ENCODE results near the gene MED15. TPM values are rescaled to one million over a fixed set of nuclear protein-coding genes. Genes with fewer than 3 reads are reported as not detected.

The MED15 gene, protein sequence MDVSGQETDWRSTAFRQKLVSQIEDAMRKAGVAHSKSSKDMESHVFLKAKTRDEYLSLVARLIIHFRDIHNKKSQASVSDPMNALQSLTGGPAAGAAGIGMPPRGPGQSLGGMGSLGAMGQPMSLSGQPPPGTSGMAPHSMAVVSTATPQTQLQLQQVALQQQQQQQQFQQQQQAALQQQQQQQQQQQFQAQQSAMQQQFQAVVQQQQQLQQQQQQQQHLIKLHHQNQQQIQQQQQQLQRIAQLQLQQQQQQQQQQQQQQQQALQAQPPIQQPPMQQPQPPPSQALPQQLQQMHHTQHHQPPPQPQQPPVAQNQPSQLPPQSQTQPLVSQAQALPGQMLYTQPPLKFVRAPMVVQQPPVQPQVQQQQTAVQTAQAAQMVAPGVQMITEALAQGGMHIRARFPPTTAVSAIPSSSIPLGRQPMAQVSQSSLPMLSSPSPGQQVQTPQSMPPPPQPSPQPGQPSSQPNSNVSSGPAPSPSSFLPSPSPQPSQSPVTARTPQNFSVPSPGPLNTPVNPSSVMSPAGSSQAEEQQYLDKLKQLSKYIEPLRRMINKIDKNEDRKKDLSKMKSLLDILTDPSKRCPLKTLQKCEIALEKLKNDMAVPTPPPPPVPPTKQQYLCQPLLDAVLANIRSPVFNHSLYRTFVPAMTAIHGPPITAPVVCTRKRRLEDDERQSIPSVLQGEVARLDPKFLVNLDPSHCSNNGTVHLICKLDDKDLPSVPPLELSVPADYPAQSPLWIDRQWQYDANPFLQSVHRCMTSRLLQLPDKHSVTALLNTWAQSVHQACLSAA
- 40.8 TPM for polyA plus RNA-seq (2012; ENCODE audit: low read depth, missing spikeins)

GRCh38 chr22:20507253-20508066 is at the start of gene MED15:
MED15 (plus strand) TSS chr22:20507610; CDS start chr22:20507679, 69 bp downstream.
- FAIRE-seq (peak; percentile 98), DNase-seq (ENCODE audit: insufficient read length, low spot score) (peak; percentile 87)
- TF ChIP-seq SPI1 (IDR thresholded peaks at IDR 0.05; ENCODE audit: low read depth, low read length), result peak; percentile 69
- TF ChIP-seq POU2F2 (IDR thresholded peaks at IDR 0.05; ENCODE audit: low read depth, low read length), result no peak; the same call in 1 of the 2 replicates
- peak; percentile 72; the same call in 1 of the 2 replicates for TF ChIP-seq POLR2AphosphoS5 (IDR thresholded peaks at IDR 0.05; ENCODE audit: low read depth, low read length)
- peak; percentile 61 for TF ChIP-seq PAX5 (IDR thresholded peaks at IDR 0.05; ENCODE audit: insufficient read depth, low read length, severe bottlenecking)
- peak; percentile 77 for TF ChIP-seq TAF1 (IDR thresholded peaks at IDR 0.05; ENCODE audit: low read depth, low read length)
- TF ChIP-seq POLR2A (IDR thresholded peaks at IDR 0.05; ENCODE audit: low read depth, low read length), result peak; percentile 76

DNA sequence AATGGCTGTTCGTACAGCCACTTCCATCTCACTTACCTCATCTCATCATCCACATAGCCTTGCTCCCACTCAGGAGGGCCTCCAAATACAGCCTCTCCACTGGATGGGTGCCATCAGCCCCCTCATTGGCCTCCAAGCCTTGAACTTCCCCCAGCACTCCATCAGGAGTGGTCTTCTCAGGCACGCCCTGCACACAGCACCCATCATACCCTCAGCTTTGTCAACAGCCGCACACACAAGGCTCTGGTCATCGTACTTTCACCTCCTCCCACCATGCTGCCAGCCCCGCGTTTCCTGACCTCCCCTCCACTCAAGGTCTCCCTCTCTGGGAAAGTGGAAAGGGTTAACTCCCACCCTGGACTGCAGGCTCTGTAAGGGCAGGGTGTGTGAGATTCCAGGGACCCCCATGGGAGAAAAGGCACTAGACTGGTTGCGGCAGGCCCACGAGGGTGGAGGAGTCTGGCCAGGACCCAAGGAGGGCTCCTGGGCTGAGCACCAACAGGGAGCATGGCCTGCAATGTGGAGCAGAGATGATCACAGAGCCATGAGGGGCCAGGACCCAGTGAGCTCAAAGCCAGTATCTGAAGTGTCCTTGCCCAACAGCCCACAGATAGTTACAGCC is 48.8 kb upstream of the MED15 start:
- DNase-seq (ENCODE audit: insufficient read length, low spot score) (no peak), FAIRE-seq (no peak)
- TF ChIP-seq TAF1 (IDR thresholded peaks at IDR 0.05; ENCODE audit: low read depth, low read length) (no peak), POLR2AphosphoS5 (IDR thresholded peaks at IDR 0.05; ENCODE audit: low read depth, low read length) (no peak), SPI1 (IDR thresholded peaks at IDR 0.05; ENCODE audit: low read depth, low read length) (no peak), PAX5 (IDR thresholded peaks at IDR 0.05; ENCODE audit: insufficient read depth, low read length, severe bottlenecking) (no peak), POLR2A (IDR thresholded peaks at IDR 0.05; ENCODE audit: low read depth, low read length) (no peak), POU2F2 (IDR thresholded peaks at IDR 0.05; ENCODE audit: low read depth, low read length) (no peak)

- no peak for FAIRE-seq
- no peak for TF ChIP-seq POLR2A (IDR thresholded peaks at IDR 0.05; ENCODE audit: low read depth, low read length)
- no peak for TF ChIP-seq PAX5 (IDR thresholded peaks at IDR 0.05; ENCODE audit: insufficient read depth, low read length, severe bottlenecking)
- no peak for TF ChIP-seq POU2F2 (IDR thresholded peaks at IDR 0.05; ENCODE audit: low read depth, low read length)
- TF ChIP-seq POLR2AphosphoS5 (IDR thresholded peaks at IDR 0.05; ENCODE audit: low read depth, low read length), result no peak
- no peak for TF ChIP-seq TAF1 (IDR thresholded peaks at IDR 0.05; ENCODE audit: low read depth, low read length)
- TF ChIP-seq SPI1 (IDR thresholded peaks at IDR 0.05; ENCODE audit: low read depth, low read length), result no peak
Observed at GRCh38 chr22:20459152-20459542, 48.3 kb upstream of the MED15 start.

DNA sequence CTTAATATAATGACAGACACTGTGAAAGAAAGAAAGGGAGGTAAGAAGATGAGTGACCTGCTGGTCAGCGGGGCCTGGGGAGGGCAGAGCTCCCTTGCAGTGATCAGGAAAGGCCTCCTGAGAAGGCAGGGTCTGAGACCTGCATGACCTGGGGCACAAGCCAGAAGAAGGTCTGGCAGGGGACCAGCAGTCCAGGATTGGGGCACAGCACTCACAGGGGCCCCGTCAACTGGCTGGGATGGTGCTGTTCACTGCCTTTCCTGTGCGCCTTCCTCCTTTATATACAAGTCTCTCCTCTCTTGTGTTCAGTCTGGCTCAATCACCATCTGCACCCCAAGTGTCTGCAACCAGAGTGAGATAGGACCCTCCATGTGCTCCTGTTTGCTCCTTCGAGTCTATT is 47.5 kb upstream of the MED15 start:
- no peak for DNase-seq (ENCODE audit: insufficient read length, low spot score)
- FAIRE-seq, result no peak
- TF ChIP-seq SPI1 (IDR thresholded peaks at IDR 0.05; ENCODE audit: low read depth, low read length) (no peak), POU2F2 (IDR thresholded peaks at IDR 0.05; ENCODE audit: low read depth, low read length) (no peak), POLR2A (IDR thresholded peaks at IDR 0.05; ENCODE audit: low read depth, low read length) (no peak), PAX5 (IDR thresholded peaks at IDR 0.05; ENCODE audit: insufficient read depth, low read length, severe bottlenecking) (no peak), TAF1 (IDR thresholded peaks at IDR 0.05; ENCODE audit: low read depth, low read length) (no peak), POLR2AphosphoS5 (IDR thresholded peaks at IDR 0.05; ENCODE audit: low read depth, low read length) (no peak)

More at GRCh38 chr22:20459152-20459542, 48.3 kb upstream of the MED15 start:
- no peak for DNase-seq (ENCODE audit: insufficient read length, low spot score)

DNA sequence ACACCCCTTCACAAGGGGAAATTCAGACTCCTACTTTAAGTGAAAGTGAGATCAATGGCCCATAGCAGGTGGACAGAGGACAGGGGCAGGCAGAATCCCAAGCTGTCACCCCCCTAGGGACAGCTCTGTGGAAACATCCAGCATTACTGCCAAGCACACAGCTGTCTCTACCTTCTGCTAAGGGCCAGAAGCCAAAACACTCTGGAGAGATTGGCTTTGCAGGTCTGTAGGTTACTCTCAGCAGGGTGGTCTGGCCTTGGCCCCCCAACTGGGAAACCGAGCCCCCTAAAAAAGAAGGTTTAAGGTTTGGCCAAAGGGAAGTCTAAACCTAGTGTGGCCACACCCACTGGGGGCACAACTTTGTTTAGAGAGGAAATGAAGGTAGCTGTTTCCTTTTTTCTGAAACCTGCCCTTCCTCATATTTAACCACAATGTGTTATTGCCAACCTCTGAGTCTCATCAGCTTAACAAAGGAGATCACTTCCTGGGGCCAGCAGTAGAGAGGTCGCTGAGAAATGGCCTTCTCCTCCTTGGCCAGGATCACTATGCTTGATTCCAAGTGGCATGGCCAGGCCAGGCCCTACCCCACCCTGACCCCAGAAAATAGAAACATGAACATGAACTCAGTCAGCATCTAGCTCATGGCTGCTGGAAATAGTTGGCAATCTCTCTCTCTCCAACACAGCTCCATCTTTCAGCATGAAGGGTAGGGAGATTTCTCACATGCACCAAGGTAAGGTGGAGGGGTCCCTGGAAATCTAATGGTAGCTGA is 43.9 kb upstream of the MED15 start:
- no peak for DNase-seq (ENCODE audit: insufficient read length, low spot score)
- TF ChIP-seq POLR2A (IDR thresholded peaks at IDR 0.05; ENCODE audit: low read depth, low read length) (no peak), SPI1 (IDR thresholded peaks at IDR 0.05; ENCODE audit: low read depth, low read length) (peak; percentile 71), TAF1 (IDR thresholded peaks at IDR 0.05; ENCODE audit: low read depth, low read length) (no peak)
- FAIRE-seq, result peak; percentile 45

DNA sequence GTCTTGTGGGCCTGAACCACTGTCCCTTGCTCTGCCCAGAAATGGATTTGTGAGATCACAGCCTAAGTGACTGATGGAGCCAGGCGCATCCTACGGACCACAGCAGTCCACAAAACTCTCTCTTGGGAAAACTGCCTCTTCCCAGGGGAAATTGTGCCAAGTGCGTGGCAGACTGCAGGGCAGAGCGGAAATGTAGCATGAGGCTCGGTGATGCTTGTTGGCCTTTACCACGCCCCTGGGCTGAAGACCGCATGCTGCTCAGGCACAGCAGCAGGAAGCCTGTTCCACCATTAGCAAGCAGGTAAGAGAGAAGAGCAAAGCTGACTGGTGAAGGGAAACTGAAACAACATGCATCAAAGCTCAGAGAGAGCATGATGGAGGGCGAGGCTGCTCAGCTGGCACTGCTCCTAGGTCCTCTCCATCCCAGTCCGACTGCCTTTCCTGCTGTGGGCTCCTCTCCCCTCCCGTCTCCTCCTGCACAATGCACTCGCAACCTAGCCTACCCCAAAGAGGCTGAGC is 43.3 kb upstream of the MED15 start:
- peak; percentile 98 for FAIRE-seq
- TF ChIP-seq TAF1 (IDR thresholded peaks at IDR 0.05; ENCODE audit: low read depth, low read length) (no peak), POLR2AphosphoS5 (IDR thresholded peaks at IDR 0.05; ENCODE audit: low read depth, low read length) (no peak), SPI1 (IDR thresholded peaks at IDR 0.05; ENCODE audit: low read depth, low read length) (no peak), PAX5 (IDR thresholded peaks at IDR 0.05; ENCODE audit: insufficient read depth, low read length, severe bottlenecking) (no peak), POU2F2 (IDR thresholded peaks at IDR 0.05; ENCODE audit: low read depth, low read length) (no peak), POLR2A (IDR thresholded peaks at IDR 0.05; ENCODE audit: low read depth, low read length) (no peak)

DNA sequence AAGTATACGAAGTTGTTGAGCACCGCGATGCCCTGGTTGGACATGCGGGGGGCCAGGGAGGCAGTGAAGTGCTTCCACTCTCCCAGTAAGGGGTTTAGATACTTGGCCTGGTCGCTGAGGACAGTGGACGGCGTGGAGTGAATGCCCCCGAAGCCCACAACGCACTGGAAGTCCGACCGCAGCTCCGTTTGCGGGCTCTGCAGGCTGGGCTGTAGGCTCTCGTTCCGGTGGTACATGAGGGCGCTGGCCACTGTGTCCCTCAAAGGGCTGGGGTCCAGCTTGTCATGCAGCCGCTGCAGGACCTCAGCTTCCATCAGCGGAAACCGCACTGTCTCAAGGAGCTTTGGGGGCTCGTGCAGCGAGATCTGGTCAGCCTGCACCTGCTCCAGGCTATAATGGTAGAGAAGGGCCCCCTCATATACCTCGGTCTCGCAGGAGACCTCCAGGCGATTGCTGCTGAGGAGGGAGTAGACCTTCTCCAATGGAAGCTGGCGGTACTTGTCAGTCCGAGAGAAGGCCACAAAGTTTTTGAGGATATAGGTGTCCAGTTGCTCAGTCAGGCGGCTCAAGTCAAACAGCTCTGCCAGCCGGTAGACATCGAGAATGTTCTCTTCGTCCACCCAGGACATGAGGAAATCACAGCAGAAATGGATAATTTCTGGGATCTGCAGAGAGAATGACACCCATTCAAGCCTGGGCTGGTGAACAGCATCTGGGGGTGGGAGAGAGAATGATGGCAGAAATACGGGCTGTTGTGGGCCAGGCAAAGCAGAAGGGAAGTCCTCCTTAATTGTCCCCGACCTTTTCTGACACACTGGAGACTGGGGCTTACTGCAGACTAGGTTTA is 42.3 kb upstream of the MED15 start:
- FAIRE-seq, result no peak
- DNase-seq (ENCODE audit: insufficient read length, low spot score), result no peak
- TF ChIP-seq POU2F2 (IDR thresholded peaks at IDR 0.05; ENCODE audit: low read depth, low read length), result no peak
- TF ChIP-seq SPI1 (IDR thresholded peaks at IDR 0.05; ENCODE audit: low read depth, low read length), result no peak
- no peak for TF ChIP-seq POLR2AphosphoS5 (IDR thresholded peaks at IDR 0.05; ENCODE audit: low read depth, low read length)
- TF ChIP-seq PAX5 (IDR thresholded peaks at IDR 0.05; ENCODE audit: insufficient read depth, low read length, severe bottlenecking), result no peak
- no peak for TF ChIP-seq TAF1 (IDR thresholded peaks at IDR 0.05; ENCODE audit: low read depth, low read length)
- no peak for TF ChIP-seq POLR2A (IDR thresholded peaks at IDR 0.05; ENCODE audit: low read depth, low read length)

More for the DNA sequence above, 43.3 kb upstream of the MED15 start:
- DNase-seq (ENCODE audit: insufficient read length, low spot score), result peak; percentile 56
